Astrocyte (in vitro differentiated cells and primary cell): Measurements from ENCODE around the gene CAPZA2.

Source experiments
- EZH2 ChIP-seq: IDR thresholded peaks from 2 replicates; pipeline ENCODE4 v1.6.1; 2012; ENCODE audit warnings: mild to moderate bottlenecking, low read length, inconsistent platforms; ENCODE audit not compliant: insufficient read depth
- TF ChIP-seq, protein P1 (sequence below): IDR thresholded peaks from 2 replicates; pipeline ENCODE4 v1.5.1; 2011; ENCODE audit warnings: low read depth, mild to moderate bottlenecking, inconsistent platforms, low read length, moderate library complexity; ENCODE audit not compliant: insufficient read depth

GRCh38 chr7:116899308-116899707 is 36.9 kb downstream of the CAPZA2 start:
- TF ChIP-seq, protein P1, sequence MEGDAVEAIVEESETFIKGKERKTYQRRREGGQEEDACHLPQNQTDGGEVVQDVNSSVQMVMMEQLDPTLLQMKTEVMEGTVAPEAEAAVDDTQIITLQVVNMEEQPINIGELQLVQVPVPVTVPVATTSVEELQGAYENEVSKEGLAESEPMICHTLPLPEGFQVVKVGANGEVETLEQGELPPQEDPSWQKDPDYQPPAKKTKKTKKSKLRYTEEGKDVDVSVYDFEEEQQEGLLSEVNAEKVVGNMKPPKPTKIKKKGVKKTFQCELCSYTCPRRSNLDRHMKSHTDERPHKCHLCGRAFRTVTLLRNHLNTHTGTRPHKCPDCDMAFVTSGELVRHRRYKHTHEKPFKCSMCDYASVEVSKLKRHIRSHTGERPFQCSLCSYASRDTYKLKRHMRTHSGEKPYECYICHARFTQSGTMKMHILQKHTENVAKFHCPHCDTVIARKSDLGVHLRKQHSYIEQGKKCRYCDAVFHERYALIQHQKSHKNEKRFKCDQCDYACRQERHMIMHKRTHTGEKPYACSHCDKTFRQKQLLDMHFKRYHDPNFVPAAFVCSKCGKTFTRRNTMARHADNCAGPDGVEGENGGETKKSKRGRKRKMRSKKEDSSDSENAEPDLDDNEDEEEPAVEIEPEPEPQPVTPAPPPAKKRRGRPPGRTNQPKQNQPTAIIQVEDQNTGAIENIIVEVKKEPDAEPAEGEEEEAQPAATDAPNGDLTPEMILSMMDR: no peak
- no peak for TF ChIP-seq EZH2
